RKO (cell line): Measurements from ENCODE around the gene RFTN2.

ENCODE experiments used
- DNase-seq: peaks from one replicate; pipeline ENCODE4 v3.0.0-alpha.2; 2016; ENCODE audit warnings: low spot score

The RFTN2 gene

DNA sequence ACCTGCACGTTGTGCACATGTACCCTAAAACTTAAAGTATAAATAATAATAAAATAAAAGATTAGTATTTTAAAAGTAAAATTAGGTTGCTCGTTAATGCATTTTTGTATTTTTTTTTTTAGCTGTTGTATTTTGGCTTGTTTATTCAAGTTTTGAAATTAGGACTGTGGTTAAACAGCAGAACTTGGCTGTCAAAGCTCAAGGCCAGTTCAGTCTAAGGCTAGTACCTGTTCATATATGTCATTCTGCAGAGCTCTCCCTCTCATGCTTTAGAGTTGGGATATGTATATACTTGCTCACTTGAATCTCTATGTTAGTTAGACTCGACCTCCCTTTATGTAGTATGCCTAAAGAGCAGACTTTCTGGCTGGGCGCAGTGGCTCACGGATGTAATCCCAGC, 126.8 kb downstream of the RFTN2 start:
- DNase-seq: no peak

- no peak for DNase-seq
Observed at GRCh38 chr2:197547163-197547900, 128.1 kb downstream of the RFTN2 start.

GRCh38 chr2:197543206-197543605, 132.2 kb downstream of the RFTN2 start:
- no peak for DNase-seq

DNA sequence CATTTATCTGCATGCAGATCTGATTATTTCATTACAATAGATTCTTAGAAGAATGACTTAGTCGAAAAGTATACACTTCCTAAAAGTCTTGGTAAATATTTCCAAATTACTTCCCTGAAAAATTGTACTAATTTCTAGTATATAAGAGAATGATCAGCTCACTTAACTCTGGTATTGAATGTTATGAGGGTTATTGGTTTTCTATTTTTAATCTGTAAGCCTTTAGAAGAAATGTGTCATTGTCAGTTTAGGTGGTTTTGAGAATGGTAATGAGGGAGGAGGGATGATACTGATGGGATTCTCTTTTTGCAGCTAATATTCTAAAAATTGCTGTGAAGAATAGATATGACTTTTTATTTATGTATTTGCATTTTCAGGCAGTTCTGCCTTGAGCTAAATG, 135.7 kb downstream of the RFTN2 start:
- DNase-seq: no peak

GRCh38 chr2:197538412-197538811, 137.0 kb downstream of the RFTN2 start:
- no peak for DNase-seq
